Liver (tissue), 3 donors: Measurements from ENCODE around the gene BTN1A1.

Experiments
- CTCF ChIP-seq: fragments of 150-350 bp; IDR thresholded peaks from 2 replicates; pipeline ENCODE4 v1.5.1; 2017; ENCODE audit warnings: improper control_type of control experiment, low read depth, low read length; ENCODE audit not compliant: missing input control
- FOXA1 ChIP-seq: IDR thresholded peaks from 2 replicates; pipeline ENCODE4 v1.6.1; 2016; ENCODE audit warnings: antibody characterized with exemption
- JUND ChIP-seq, 2 donors: IDR thresholded peaks; 2 replicates each; pipeline ENCODE4 v1.6.1; 2016; ENCODE audit warnings: antibody characterized with exemption in 2 of 2
- NR2F2 ChIP-seq: IDR thresholded peaks from 2 replicates; pipeline ENCODE4 v1.6.1; 2016; ENCODE audit warnings: antibody characterized with exemption
- RAD21 ChIP-seq, 2 donors: IDR thresholded peaks; 2 replicates each; pipeline ENCODE4 v1.6.1; 2016; ENCODE audit warnings: antibody characterized with exemption in 2 of 2, mild to moderate bottlenecking in 2 of 2
- TAF1 ChIP-seq: conservative IDR thresholded peaks from 2 replicates; pipeline ENCODE4 v1.6.1; 2016; ENCODE audit warnings: antibody characterized with exemption, mild to moderate bottlenecking
- donor health status: healthy.
- donor health status: healthy.

GRCh38 chr6:26475823-26476729 lies 24.0 kb upstream of the BTN1A1 start:
- TF ChIP-seq CTCF, result no peak
- TF ChIP-seq JUND (IDR thresholded peaks at IDR 0.05), result no peak
- TF ChIP-seq FOXA1, result no peak
- TF ChIP-seq NR2F2, result no peak
- TF ChIP-seq RAD21 (IDR thresholded peaks at IDR 0.05), result no peak
- no peak for TF ChIP-seq TAF1
